Astrocyte (in vitro differentiated cells and primary cell): ENCODE data around the gene CNFN. TPM values are rescaled to one million over a fixed set of nuclear protein-coding genes. Genes with fewer than 3 reads are reported as not detected.
"Not testable (repeated sequence)": the region's sequence is repeated elsewhere in the genome, so short reads cannot be mapped to it uniquely, and the experiment has no call there.

Source experiments
- DNase-seq: peaks from one replicate; pipeline ENCODE4 v3.0.0-alpha.2; 2010; ENCODE audit warnings: low read depth
- FAIRE-seq: peaks from 2 replicates; lab custom pipeline; 2011; peaks lifted over from hg19 to GRCh38; lab: Jason Lieb, UNC
- H2AFZ ChIP-seq: 2 replicates; pipeline ENCODE4 v1.6.0; 2012; ENCODE audit warnings: low read depth, low read length, inconsistent platforms
- H3K27ac ChIP-seq: 2 replicates; pipeline ENCODE4 v1.5.1; 2011; ENCODE audit warnings: low read depth, low read length, inconsistent platforms
- H3K27me3 ChIP-seq: 2 replicates; pipeline ENCODE4 v1.6.0; 2011; ENCODE audit warnings: low read length, inconsistent platforms; ENCODE audit not compliant: insufficient read depth
- H3K36me3 ChIP-seq: 2 replicates; pipeline ENCODE4 v1.5.1; 2011; ENCODE audit warnings: low read length, inconsistent platforms; ENCODE audit not compliant: insufficient read depth
- H3K4me1 ChIP-seq: 2 replicates; pipeline ENCODE4 v1.5.1; 2011; ENCODE audit warnings: low read length, inconsistent platforms; ENCODE audit not compliant: insufficient read depth
- H3K4me2 ChIP-seq: 2 replicates; pipeline ENCODE4 v1.6.0; 2012; ENCODE audit warnings: low read length, inconsistent platforms
- H3K4me3 ChIP-seq: 2 replicates; pipeline ENCODE4 v1.5.1; 2011; ENCODE audit warnings: low read depth, mild to moderate bottlenecking, low read length, inconsistent platforms; ENCODE audit not compliant: insufficient read depth
- H3K79me2 ChIP-seq: 2 replicates; pipeline ENCODE4 v1.6.0; 2012; ENCODE audit warnings: mild to moderate bottlenecking, low read length, inconsistent platforms; ENCODE audit not compliant: insufficient read depth
- H3K9ac ChIP-seq: 2 replicates; pipeline ENCODE4 v1.6.0; 2012; ENCODE audit warnings: mild to moderate bottlenecking, low read length, inconsistent platforms
- H3K9me3 ChIP-seq: 2 replicates; pipeline ENCODE4 v1.5.1; 2012; ENCODE audit warnings: low read depth, mild to moderate bottlenecking, low read length, inconsistent platforms; ENCODE audit not compliant: insufficient read depth
- H4K20me1 ChIP-seq: 2 replicates; pipeline ENCODE4 v1.6.0; 2012; ENCODE audit warnings: low read length, inconsistent platforms; ENCODE audit not compliant: insufficient read depth
- H3K27ac Mint-ChIP-seq: one replicate; pipeline ENCODE4 v1.8.0; 2021; ENCODE audit warnings: mild to moderate bottlenecking, mixed read lengths; ENCODE audit not compliant: unreplicated experiment
- H3K27me3 Mint-ChIP-seq: one replicate; pipeline ENCODE4 v1.8.0; 2021; ENCODE audit warnings: low read depth, mixed read lengths; ENCODE audit not compliant: unreplicated experiment
- H3K36me3 Mint-ChIP-seq: one replicate; pipeline ENCODE4 v1.8.0; 2021; ENCODE audit warnings: low read depth, mixed read lengths; ENCODE audit not compliant: unreplicated experiment
- H3K4me1 Mint-ChIP-seq: one replicate; pipeline ENCODE4 v1.8.0; 2021; ENCODE audit warnings: low read depth, mixed read lengths; ENCODE audit not compliant: unreplicated experiment
- H3K4me3 Mint-ChIP-seq: one replicate; pipeline ENCODE4 v1.8.0; 2021; ENCODE audit warnings: mild to moderate bottlenecking, moderate library complexity, mixed read lengths; ENCODE audit not compliant: unreplicated experiment
- H3K9me3 Mint-ChIP-seq: one replicate; pipeline ENCODE4 v1.8.0; 2021; ENCODE audit warnings: mild to moderate bottlenecking, mixed read lengths; ENCODE audit not compliant: unreplicated experiment
- EZH2 ChIP-seq: IDR thresholded peaks from 2 replicates; pipeline ENCODE4 v1.6.1; 2012; ENCODE audit warnings: mild to moderate bottlenecking, low read length, inconsistent platforms; ENCODE audit not compliant: insufficient read depth
- microRNA-seq: library from miRNA; unstranded; fragments of <30 nt; microRNA quantifications from one replicate; pipeline ENCODE4 v1.2.0, GENCODE V29; 2020
- total RNA-seq: library from RNA; stranded (reverse); gene quantifications from 2 replicates; pipeline ENCODE4 v1.2.1, GENCODE V29; 2021
- TF ChIP-seq, protein P1 (sequence below): IDR thresholded peaks from 2 replicates; pipeline ENCODE4 v1.5.1; 2011; ENCODE audit warnings: low read depth, mild to moderate bottlenecking, inconsistent platforms, low read length, moderate library complexity; ENCODE audit not compliant: insufficient read depth

CNFN gene
- total RNA-seq, 1 donor from 2014 or later = 0.61 TPM

DNA sequence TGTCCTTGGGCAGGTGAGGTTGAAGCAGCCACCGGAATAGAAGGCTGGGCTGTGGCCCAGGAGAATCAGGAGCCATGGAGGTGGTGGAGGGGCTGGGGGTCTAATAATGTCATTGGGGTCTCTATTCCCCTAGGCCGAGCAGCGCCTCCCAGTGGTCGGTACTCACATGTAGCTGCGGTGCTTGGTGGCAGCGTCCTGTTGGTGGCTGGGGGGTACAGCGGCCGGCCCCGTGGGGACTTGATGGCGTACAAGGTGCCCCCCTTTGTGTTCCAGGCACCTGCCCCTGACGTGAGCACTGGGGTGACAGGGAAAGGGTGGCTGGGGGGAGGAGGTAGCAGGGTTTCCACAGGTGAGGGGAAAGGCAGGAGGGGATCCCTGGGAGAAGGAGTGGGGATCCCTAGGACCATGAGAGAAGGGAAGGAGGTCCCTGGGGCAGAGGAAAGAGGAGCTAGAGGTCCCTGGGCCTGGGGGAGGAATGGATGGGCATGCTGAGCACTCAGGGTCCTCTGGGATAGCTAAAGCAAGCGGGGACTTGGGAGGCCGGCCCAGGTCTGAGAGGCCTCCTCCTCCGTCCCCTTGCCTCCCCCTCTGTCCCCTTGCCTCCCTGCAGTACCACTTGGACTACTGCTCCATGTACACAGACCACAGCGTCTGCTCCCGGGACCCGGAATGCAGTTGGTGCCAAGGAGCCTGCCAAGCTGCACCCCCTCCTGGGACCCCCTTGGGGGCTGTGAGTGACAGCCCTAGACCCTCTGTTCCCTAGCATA is 46.6 kb downstream of the CNFN start:
- Histone ChIP-seq H3K4me1 (no peaks in the 10 kb centered on the region), H3K4me3 (no peak overlapping the region), H3K36me3 (peaks cover 2% of the 10 kb centered on the region), H3K79me2 (no peaks in the 10 kb centered on the region), H3K4me2 (no peak overlapping the region), H3K27me3 (no peaks in the 10 kb centered on the region), H4K20me1 (peaks cover 2% of the 10 kb centered on the region), H3K9ac (no peak overlapping the region), H3K9me3 (no peaks in the 10 kb centered on the region), H3K27ac (no peak overlapping the region), H2AFZ (no peak overlapping the region)
- Mint-ChIP-seq H3K27me3 (no peaks in the 10 kb centered on the region), H3K27ac (no peak overlapping the region), H3K36me3 (peaks cover 14% of the 10 kb centered on the region), H3K4me3 (no peak overlapping the region), H3K4me1 (no peaks in the 10 kb centered on the region), H3K9me3 (no peaks in the 10 kb centered on the region)
- no peak for FAIRE-seq
- TF ChIP-seq EZH2 = no peak
- TF ChIP-seq, protein P1, sequence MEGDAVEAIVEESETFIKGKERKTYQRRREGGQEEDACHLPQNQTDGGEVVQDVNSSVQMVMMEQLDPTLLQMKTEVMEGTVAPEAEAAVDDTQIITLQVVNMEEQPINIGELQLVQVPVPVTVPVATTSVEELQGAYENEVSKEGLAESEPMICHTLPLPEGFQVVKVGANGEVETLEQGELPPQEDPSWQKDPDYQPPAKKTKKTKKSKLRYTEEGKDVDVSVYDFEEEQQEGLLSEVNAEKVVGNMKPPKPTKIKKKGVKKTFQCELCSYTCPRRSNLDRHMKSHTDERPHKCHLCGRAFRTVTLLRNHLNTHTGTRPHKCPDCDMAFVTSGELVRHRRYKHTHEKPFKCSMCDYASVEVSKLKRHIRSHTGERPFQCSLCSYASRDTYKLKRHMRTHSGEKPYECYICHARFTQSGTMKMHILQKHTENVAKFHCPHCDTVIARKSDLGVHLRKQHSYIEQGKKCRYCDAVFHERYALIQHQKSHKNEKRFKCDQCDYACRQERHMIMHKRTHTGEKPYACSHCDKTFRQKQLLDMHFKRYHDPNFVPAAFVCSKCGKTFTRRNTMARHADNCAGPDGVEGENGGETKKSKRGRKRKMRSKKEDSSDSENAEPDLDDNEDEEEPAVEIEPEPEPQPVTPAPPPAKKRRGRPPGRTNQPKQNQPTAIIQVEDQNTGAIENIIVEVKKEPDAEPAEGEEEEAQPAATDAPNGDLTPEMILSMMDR = no peak
- DNase-seq = no peak

DNA sequence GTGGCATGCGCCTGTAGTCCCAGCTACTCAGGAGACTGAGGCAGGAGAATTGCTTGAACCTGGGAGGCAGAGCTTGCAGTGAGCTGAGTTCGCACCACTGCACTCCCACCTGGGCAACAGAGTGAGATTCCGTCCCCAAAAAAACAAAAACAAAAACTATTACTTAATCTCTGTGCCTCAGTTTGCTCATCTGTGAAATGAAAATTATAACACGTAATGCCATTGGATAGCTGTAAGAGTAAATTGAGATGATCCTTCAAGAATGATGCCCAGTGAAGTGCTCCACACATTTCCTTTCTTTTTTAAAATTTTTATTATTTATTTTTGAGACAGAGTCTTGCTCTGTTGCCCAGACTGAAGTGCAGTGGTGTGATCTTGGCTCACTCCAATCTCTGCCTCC is 50.2 kb downstream of the CNFN start:
- not testable (repeated sequence) for H3K36me3 ChIP-seq, H3K9me3 ChIP-seq, FAIRE-seq, H3K4me1 ChIP-seq, H3K27ac Mint-ChIP-seq, H3K27me3 Mint-ChIP-seq, H3K4me1 Mint-ChIP-seq, H3K27me3 ChIP-seq, H3K9ac ChIP-seq, H3K9me3 Mint-ChIP-seq, H3K36me3 Mint-ChIP-seq, H3K27ac ChIP-seq, H3K4me3 Mint-ChIP-seq, H3K4me2 ChIP-seq, H3K79me2 ChIP-seq, DNase-seq, H2AFZ ChIP-seq, H4K20me1 ChIP-seq, H3K4me3 ChIP-seq

DNA sequence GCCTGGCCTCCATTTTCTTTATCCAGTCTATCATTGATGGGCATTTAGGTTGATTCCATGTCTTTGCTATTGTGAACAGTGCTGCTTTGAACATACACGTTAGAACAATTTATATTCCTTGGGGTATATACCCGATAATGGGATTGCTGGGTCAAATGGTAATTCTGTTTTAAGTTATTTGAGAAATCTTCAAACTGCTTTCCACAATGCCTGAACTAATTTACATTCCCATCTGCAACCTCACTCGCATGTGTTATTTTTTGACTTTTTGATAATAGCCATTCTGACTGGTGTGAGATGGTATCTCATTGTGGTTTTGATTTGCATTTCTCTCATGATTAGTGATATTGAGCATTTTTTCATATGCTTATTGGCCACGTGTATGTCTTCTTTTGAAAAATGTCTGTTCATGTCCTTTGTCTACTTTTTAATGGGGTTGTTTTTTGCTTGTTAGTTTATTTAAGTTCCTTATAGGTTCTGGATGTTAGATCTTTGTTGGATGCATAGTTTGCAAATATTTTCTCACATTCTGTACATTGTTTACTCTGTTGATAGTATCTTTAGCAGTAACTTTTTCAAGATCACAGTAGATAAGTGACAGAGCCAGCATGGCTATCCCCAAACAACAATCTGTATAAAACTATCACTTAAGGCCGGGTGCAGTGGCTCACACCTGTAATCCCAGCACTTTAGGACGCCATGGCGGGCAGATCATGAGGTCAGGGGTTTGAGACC is 50.8 kb downstream of the CNFN start:
- H3K9ac ChIP-seq, H3K4me3 Mint-ChIP-seq, H3K9me3 ChIP-seq, H3K36me3 Mint-ChIP-seq, H4K20me1 ChIP-seq, H3K4me2 ChIP-seq, H3K27me3 Mint-ChIP-seq, H3K9me3 Mint-ChIP-seq, H3K27ac ChIP-seq, H3K36me3 ChIP-seq, H3K4me3 ChIP-seq, H2AFZ ChIP-seq, H3K27me3 ChIP-seq, DNase-seq, H3K79me2 ChIP-seq, H3K4me1 Mint-ChIP-seq, H3K4me1 ChIP-seq: not testable (repeated sequence)
- peak; percentile 47 for FAIRE-seq
- peak overlapping the region; percentile 11 for H3K27ac Mint-ChIP-seq

Small RNAs within 50 kb of the gene (microRNA-seq; reads per million reads assigned to microRNA genes)
- gene MIR8077 = not detected

Other genes starting within 250 kb of the CNFN start
- 24.4 and 26.1 TPM in 2 replicates for gene DEDD2, start 172.6 kb downstream of the CNFN start, total RNA-seq
- 20.2 and 21.6 TPM in 2 replicates for gene ZNF526, start 170.0 kb downstream of the CNFN start, total RNA-seq
- 49.5 and 50.3 TPM in 2 replicates for gene GSK3A, start 147.7 kb downstream of the CNFN start, total RNA-seq
- 108 TPM in 2 replicates for gene ERF, start 135.2 kb downstream of the CNFN start, total RNA-seq
- gene CIC, start 121.0 kb downstream of the CNFN start, total RNA-seq = 73.4 and 78.5 TPM in 2 replicates
- 1.3 and 1.4 TPM in 2 replicates for gene PRR19, start 88.2 kb downstream of the CNFN start, total RNA-seq
- gene PAFAH1B3, start 87.7 kb downstream of the CNFN start, total RNA-seq = 44.1 and 51.8 TPM in 2 replicates
- 0.70 TPM in 1 of 2 replicates, not detected in the other for gene TMEM145, start 77.0 kb downstream of the CNFN start, total RNA-seq
- gene MEGF8, start 64.7 kb downstream of the CNFN start, total RNA-seq = 42.0 and 45.7 TPM in 2 replicates
- 1.3 and 2.0 TPM in 2 replicates for gene LIPE, start 37.1 kb upstream of the CNFN start, total RNA-seq
- gene CXCL17, start 52.6 kb upstream of the CNFN start, total RNA-seq = not detected in 2 replicates
- gene CEACAM1, start 138.2 kb upstream of the CNFN start, total RNA-seq = 1.1 and 1.7 TPM in 2 replicates
- gene CEACAM8, start 204.6 kb upstream of the CNFN start, total RNA-seq = not detected in 2 replicates